ENCODE measurements around the gene PFKFB4.
"Not testable (repeated sequence)": the region's sequence is repeated elsewhere in the genome, so short reads cannot be mapped to it uniquely, and the experiment has no call there.

Gene PFKFB4

GRCh38 chr3:48555949-48556795 is 431 bp downstream of the PFKFB4 start:
- no peak for DNase-seq

GRCh38 chr3:48555231-48555948 is 1.2 kb downstream of the PFKFB4 start:
- DNase-seq, result no peak

GRCh38 chr3:48553886-48554845 is 2.4 kb downstream of the PFKFB4 start:
- no peak for DNase-seq

GRCh38 chr3:48553361-48553760 is 3.2 kb downstream of the PFKFB4 start:
- DNase-seq, result no peak

GRCh38 chr3:48552111-48552951 is 4.3 kb downstream of the PFKFB4 start:
- DNase-seq, result no peak

GRCh38 chr3:48551651-48552050 is 5.0 kb downstream of the PFKFB4 start:
- not testable (repeated sequence) for DNase-seq

- DNase-seq, result peak; percentile 30
Measured at GRCh38 chr3:48548729-48549705, 7.6 kb downstream of the PFKFB4 start.

- no peak for DNase-seq
Measured at GRCh38 chr3:48548126-48548525, 8.5 kb downstream of the PFKFB4 start.

GRCh38 chr3:48546203-48546829 is 10.3 kb downstream of the PFKFB4 start:
- no peak for DNase-seq

- DNase-seq, result no peak
Measured at GRCh38 chr3:48544141-48544540, 12.5 kb downstream of the PFKFB4 start.

- DNase-seq, result no peak
Measured at GRCh38 chr3:48543271-48543866, 13.2 kb downstream of the PFKFB4 start.

GRCh38 chr3:48538451-48538850 is 18.2 kb downstream of the PFKFB4 start:
- DNase-seq, result no peak

GRCh38 chr3:48536785-48537184 is 19.8 kb downstream of the PFKFB4 start:
- DNase-seq, result no peak

- DNase-seq, result no peak
Measured at GRCh38 chr3:48536116-48536515, 20.5 kb downstream of the PFKFB4 start.

- no peak for DNase-seq
Measured at GRCh38 chr3:48535578-48535977, 21.0 kb downstream of the PFKFB4 start.

- no peak for DNase-seq
Measured at GRCh38 chr3:48532977-48533337, 23.6 kb downstream of the PFKFB4 start.

GRCh38 chr3:48532271-48532976 is 24.2 kb downstream of the PFKFB4 start:
- DNase-seq, result no peak

GRCh38 chr3:48530701-48531100 is 25.9 kb downstream of the PFKFB4 start:
- DNase-seq, result not testable (repeated sequence)

GRCh38 chr3:48528754-48529153 is 27.8 kb downstream of the PFKFB4 start:
- DNase-seq, result no peak

All from NCI-H2029 (cell line).